HuH-7 (cell line): ENCODE results near the gene GHR.
A peak's percentile ranks its signal among the peaks of the same experiment; 100 is the strongest.

Source experiments
- DNase-seq: peaks from one replicate; pipeline ENCODE4 v3.0.0; 2011; ENCODE audit warnings: low spot score

The GHR gene

DNA sequence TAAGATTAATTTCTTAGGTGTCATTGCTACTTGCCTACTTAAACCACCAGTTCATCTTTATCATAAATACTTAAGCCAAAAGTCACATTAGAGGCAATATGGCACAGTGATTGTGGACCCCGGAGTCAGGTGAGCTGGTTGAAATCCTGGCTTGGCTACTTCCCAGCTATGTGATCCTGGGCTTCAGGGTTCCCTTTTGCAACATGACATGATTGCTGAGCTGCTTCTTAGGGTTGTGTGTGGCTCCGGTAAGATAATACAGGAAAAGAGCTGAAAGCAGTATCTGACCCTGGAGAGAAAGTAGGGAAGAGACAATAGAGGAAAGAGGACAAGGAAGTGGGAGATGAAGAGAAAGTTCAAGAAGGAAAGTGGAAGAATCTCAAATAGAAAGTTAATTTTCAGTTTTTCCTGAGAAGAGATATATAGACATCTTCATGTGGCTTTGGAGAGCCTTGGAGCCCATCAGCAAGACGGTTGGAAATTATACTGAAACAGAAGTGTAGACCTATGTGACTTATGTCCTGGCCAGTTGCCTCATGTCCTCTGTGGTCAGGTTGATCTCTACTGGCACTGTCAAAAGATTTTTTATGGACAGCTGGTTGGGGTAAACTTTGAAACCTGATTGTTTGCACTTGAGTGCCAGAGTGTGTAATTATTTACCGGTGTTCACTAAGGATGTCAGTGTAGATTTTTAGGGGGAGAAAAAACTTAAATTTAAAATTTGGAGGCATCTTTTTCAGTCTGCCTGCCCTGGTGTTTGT, 93.2 kb downstream of the GHR start:
- DNase-seq: peak; percentile 28

GRCh38 chr5:42517164-42517563, 93.9 kb downstream of the GHR start:
- DNase-seq: no peak

DNA sequence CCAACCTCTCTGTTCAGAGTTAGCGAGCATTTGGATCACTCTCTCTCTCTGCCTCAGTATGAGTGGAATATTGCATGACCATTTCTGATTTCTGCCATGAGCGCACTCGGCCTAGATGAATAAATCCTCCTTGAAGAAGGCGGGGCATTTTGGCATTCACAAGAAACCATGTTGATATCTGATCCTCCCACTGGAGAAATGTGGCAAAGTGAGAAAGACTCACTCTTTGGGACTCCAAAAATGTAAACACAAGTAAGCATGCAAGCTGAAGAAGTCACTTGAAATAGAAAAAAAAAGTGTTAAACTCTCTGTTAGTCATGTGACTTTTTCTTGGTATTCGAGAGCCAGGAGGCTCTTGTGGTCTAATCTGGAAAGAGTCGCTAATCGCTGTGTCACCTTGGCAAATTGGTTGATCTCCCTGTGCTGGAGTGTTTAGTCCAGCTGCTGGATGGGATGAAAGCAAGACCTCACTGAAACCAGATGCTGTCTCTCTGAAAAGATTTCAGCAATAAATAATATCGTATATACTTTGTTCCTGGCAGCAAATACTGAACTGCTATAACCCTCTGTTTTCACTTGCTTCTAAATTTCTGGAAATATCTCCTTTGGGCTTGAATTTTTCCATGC, 95.5 kb downstream of the GHR start:
- DNase-seq: no peak

GRCh38 chr5:42520203-42520602, 97.0 kb downstream of the GHR start:
- no peak for DNase-seq

GRCh38 chr5:42520957-42521356, 97.7 kb downstream of the GHR start:
- DNase-seq: no peak

- DNase-seq: no peak
Observed at GRCh38 chr5:42521406-42521805, 98.2 kb downstream of the GHR start.

DNA sequence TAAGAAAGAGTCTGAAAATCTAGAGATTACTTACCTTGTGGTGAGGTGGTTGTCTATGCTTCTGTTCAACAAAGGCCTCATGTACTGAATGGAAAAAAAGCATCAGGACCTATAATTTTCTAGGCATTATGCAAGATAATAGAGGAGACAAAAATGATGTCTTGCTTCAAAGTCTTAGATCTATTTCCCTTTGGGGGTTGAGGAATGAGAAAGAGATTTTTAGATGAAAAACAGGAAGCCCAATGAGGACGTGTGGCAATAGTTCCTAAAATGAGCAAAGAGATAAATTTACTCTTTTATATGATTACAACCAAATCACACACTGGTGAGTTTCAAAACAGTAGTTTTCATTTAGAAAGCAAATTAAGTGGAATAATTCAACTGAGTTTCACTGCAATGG, 99.5 kb downstream of the GHR start:
- DNase-seq: no peak

DNA sequence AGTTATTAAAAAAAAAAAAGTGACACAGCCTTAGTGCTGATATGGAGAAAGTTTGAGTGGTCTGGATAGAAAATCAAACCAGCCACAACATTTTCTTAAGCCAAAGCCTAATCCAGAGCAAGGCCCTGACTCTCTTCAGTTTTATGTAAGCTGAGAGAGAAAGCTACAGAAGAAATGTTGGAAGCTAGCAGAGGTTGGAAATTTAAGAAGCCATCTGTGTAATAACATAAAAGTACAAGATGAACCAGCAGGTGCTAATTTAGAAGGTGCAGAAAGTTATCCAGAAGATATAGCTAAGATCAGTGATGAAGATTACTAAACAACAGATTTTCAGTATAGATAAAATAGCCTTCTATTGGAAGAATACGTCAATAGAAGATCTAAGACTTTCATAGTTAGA, 102.9 kb downstream of the GHR start:
- no peak for DNase-seq

DNA sequence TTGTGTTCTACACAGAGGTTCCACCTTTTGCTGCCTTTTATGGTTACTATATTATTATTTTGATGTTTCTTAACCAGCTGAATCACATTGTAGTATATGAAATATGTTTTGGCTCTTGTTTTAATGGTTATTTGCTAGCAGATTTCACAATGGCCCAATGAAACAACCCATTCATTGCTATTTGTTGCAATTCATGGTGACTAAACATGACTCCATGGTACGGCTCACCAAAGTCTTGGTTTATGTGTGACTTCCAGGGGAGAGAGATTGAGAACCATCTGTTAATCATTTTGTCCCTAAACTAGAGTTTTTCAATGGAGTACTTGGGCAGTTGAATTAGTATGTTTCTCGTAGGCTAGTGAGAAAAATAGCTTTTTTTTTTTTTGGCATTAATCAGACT, 108.4 kb downstream of the GHR start:
- no peak for DNase-seq

- DNase-seq: no peak
Observed at GRCh38 chr5:42542106-42542505, 118.9 kb downstream of the GHR start.

DNA sequence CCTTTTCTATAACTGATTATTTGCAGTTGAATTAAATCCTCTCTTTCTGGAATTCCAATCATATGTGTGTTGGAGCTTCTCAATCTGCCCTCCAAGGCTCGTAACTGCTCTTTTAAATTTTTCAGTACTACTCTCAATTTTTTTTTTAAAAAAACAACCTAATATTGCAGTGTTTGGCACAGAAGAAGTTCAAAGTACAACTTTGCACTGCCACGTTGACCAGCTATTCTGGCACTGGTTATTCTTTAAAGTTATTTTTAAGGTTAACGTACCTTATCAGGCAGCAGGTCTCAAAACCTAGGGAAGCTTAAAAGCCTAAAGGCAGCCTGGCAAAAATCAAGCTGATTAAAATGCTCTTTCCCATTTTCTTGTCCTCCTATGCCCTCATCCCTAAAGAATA, 120.5 kb downstream of the GHR start:
- no peak for DNase-seq

- DNase-seq: no peak
Observed at GRCh38 chr5:42545038-42545437, 121.8 kb downstream of the GHR start.

GRCh38 chr5:42547141-42547540, 123.9 kb downstream of the GHR start:
- no peak for DNase-seq

DNA sequence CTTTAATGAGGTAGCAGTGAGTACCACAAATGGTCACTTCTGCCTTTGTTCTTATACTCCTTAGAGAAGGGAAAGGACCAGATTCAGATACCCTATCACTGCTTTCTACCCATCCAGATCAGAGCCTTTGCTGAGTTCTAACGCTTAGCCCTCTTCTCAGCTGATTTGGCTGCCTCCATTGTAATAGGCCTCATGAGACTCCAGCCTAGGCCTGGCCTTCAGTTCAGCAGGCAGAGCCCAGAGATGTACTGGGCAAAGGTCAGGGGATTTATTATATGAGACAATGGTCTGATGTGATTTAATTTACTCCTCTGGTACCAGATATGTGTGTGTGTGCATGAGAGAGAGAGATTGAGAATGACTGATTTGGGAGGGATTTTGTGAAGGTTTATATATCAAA, 124.7 kb downstream of the GHR start:
- DNase-seq: no peak

- no peak for DNase-seq
Observed at GRCh38 chr5:42552597-42552996, 129.4 kb downstream of the GHR start.

GRCh38 chr5:42553461-42553860, 130.2 kb downstream of the GHR start:
- DNase-seq: no peak

DNA sequence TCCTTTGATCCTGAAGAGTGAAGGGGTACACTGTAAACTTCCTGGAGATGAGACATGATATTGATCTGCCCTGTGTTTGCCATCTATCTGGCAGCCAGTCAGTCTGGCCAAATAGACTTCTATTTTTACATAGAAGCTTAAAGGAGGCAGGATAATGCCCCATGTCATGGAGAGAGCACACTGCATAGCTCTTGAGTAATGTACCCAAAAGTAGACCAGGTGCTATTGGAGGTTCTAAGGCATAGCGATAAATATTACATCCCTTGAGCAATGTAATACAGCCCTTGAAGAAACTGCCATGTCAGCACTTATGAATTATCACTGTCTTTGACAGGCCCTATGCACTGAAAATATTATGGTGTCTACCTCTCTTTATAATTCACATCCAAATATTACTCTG, 131.8 kb downstream of the GHR start:
- no peak for DNase-seq

GRCh38 chr5:42555797-42556196, 132.6 kb downstream of the GHR start:
- DNase-seq: peak; percentile 48

DNA sequence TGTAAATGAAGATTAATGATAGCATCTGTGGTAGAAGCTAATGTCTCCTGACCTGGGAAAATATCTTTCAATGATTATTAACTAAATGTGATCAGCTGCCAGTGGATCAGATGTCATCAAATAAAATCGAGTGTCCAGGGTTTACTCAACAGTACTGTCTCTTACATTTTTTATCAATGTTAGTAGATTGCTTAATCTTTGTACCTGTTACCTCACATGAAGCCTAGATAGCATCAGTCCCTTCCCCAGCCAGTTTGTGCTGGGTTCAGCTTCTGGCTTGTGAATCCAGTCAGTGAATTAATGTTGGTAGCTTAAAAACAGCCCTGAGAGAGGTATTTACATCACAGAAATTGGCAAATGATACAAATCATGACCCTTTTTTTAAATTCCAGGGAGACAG, 134.4 kb downstream of the GHR start:
- no peak for DNase-seq

DNA sequence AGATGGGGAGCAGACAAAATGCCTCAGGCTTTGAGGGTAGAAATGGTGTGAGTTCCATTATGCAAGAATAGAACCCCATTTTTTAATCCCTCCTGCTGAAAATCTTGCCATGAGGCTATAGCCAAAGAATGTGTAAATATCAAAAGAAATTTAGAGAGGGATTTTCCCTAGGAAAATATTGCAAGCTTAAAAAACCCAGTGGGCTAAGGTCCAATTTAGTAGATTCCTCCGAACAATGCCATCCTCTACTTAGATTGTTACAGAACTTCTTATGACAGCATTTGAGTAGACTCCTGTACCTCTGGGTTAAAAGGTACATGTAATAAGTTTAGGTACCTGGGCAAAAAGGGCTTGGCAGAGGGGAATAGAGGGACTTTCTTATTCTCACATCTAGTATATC, 138.4 kb downstream of the GHR start:
- no peak for DNase-seq

DNA sequence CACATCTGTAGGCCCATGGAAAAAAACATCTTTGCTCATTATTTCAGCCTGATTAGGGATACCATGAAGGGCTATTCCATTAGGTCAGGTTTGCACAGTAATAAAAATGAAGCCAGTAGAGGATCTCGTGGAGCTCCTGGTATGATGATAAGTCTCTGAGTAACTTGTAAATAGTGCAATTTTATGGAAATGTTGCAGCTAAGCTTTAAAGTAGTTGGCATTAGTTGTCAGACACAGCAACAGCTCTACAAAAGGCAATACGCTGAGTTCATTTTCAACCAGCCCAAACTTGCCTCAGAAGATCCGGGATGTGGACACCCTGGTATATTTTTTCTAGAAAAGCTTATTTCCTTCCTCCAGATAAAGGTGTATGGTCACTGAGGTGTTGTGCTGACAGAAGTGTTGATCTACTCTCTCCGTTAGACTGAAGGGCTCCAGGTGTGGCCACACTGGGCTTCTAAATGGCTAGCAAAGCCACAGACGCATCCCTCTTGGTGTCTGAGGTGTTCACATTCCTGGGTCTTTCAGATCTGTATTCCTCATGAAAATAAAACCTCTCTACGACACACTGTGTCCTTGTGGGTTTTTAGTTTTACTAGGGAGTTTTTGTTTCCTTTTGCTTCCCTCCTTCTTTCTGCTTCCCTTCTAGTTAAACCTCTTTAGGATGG, 141.6 kb downstream of the GHR start:
- no peak for DNase-seq

DNA sequence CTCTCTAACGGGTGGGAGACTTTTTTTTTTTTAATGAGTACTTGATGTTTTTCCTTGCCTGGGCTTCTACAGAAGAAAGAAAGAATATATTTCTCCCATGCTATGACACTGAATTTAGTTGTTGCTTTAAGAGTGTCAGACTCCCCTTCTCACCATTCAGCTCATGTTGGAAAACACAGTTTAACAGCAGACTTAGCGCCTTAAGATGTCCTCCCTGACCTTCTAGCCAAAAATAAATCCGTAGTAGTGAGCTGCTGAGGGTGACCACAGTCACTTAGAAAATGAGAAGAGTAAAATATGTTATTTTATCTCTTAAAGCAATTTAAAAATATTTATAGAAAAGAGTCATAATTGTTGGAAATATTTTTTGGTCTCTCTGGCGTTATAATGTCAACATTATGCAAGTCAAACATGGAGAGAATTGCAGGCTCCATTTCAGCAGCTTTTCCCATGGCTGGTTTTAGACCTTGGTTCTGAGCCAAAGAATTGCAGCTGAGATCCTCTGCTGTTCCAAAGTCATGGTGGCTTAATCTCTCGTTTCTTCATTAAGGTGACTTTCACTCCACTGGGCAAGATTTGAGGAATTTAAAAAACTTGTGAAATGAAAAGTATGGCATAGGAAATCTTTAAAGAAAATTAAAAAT, 143.5 kb downstream of the GHR start:
- peak; percentile 18 for DNase-seq

GRCh38 chr5:42569325-42569724, 146.1 kb downstream of the GHR start:
- DNase-seq: no peak
